ENCODE results near the gene ECE2.

- TF ChIP-seq POLR2AphosphoS2 (IDR thresholded peaks at IDR 0.05; ENCODE audit: low read depth, low read length) (no peak), CTCF (IDR thresholded peaks at IDR 0.05 in 2 of 3, conservative IDR thresholded peaks at IDR 0.05 in 1 of 3; ENCODE audit: control insufficient read depth in 2 of 3, extremely low read depth in 1 of 3, insufficient read depth in 1 of 3, low read depth in 3 of 3, low read length in 3 of 3) (no peak), HDGF (IDR thresholded peaks at IDR 0.05) (no peak), MXI1 (IDR thresholded peaks at IDR 0.05; ENCODE audit: low read depth, low read length) (no peak), CHD1 (IDR thresholded peaks at IDR 0.05; ENCODE audit: low read depth, low read length) (no peak), GABPA (IDR thresholded peaks at IDR 0.05; ENCODE audit: low read depth) (no peak), SRF (IDR thresholded peaks at IDR 0.05; ENCODE audit: low read depth in 2 of 2, low read length in 2 of 2) (no peak), TAF1 (IDR thresholded peaks at IDR 0.05; ENCODE audit: borderline replicate concordance, low read depth, low read length) (no peak), SUZ12 (IDR thresholded peaks at IDR 0.05; ENCODE audit: unreplicated experiment) (no peak), POLR2AphosphoS5 (IDR thresholded peaks at IDR 0.05; ENCODE audit: low read length) (no peak)
- TF ChIP-seq, protein P1, sequence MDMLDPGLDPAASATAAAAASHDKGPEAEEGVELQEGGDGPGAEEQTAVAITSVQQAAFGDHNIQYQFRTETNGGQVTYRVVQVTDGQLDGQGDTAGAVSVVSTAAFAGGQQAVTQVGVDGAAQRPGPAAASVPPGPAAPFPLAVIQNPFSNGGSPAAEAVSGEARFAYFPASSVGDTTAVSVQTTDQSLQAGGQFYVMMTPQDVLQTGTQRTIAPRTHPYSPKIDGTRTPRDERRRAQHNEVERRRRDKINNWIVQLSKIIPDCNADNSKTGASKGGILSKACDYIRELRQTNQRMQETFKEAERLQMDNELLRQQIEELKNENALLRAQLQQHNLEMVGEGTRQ (IDR thresholded peaks at IDR 0.05; ENCODE audit: borderline replicate concordance, low read depth, low read length): no peak
Observed at GRCh38 chr3:184237807-184238206, 38.0 kb upstream of the ECE2 start.
